H4 (cell line): Measurements from ENCODE around the gene HESX1. TPM values are rescaled to one million over a fixed set of nuclear protein-coding genes. Genes with fewer than 3 reads are reported as not detected.

Experiments
- DNase-seq: peaks from one replicate; pipeline ENCODE4 v3.0.0-alpha.2; 2015; ENCODE audit warnings: low spot score
- total RNA-seq: library from RNA; depleted of rRNA; stranded (reverse); fragments of >200 nt; shearing (Covaris generic); gene quantifications from 2 replicates; pipeline ENCODE4 v1.2.3, GENCODE V29; 2014; rRNA removed

The HESX1 gene
- total RNA-seq, result 0.37 TPM in 1 of 2 replicates, not detected in the other

GRCh38 chr3:57199895-57200297, at the start of gene HESX1:
HESX1 (minus strand) TSS chr3:57199978; CDS start chr3:57199918, 60 bp downstream.
- DNase-seq, result no peak

GRCh38 chr3:57244946-57245345, 45.2 kb upstream of the HESX1 start:
- DNase-seq, result no peak

- no peak for DNase-seq
Measured at GRCh38 chr3:57234613-57235575, 35.1 kb upstream of the HESX1 start.

- DNase-seq, result no peak
Measured at GRCh38 chr3:57233799-57234198, 34.0 kb upstream of the HESX1 start.

GRCh38 chr3:57230006-57230405, 30.2 kb upstream of the HESX1 start:
- no peak for DNase-seq

- peak; percentile 25 for DNase-seq
Measured at GRCh38 chr3:57227930-57228751, 28.4 kb upstream of the HESX1 start.

GRCh38 chr3:57227204-57227929, 27.6 kb upstream of the HESX1 start, which contains the start of gene APPL1:
APPL1 (plus strand) TSS chr3:57227729; CDS start chr3:57227884, 155 bp downstream.
- DNase-seq, result peak; percentile 62

GRCh38 chr3:57226176-57226575, 26.4 kb upstream of the HESX1 start:
- DNase-seq, result no peak

- DNase-seq, result no peak
Measured at GRCh38 chr3:57224856-57225255, 25.1 kb upstream of the HESX1 start.

- peak; percentile 9 for DNase-seq
Measured at GRCh38 chr3:57221883-57222282, 22.1 kb upstream of the HESX1 start.

- DNase-seq, result no peak
Measured at GRCh38 chr3:57206423-57206822, 6.6 kb upstream of the HESX1 start.

- no peak for DNase-seq
Measured at GRCh38 chr3:57194641-57195040, 5.1 kb downstream of the HESX1 start.

GRCh38 chr3:57192028-57192427, 7.8 kb downstream of the HESX1 start:
- no peak for DNase-seq

GRCh38 chr3:57184526-57184925, 15.3 kb downstream of the HESX1 start:
- DNase-seq, result no peak

- DNase-seq, result no peak
Measured at GRCh38 chr3:57179580-57180410, 20.0 kb downstream of the HESX1 start.

- DNase-seq, result no peak
Measured at GRCh38 chr3:57176045-57176444, 23.7 kb downstream of the HESX1 start.

GRCh38 chr3:57173687-57174086, 26.1 kb downstream of the HESX1 start:
- no peak for DNase-seq

- DNase-seq, result no peak
Measured at GRCh38 chr3:57170946-57171345, 28.8 kb downstream of the HESX1 start.

GRCh38 chr3:57169872-57170623, 29.7 kb downstream of the HESX1 start:
- DNase-seq, result peak; percentile 46

- no peak for DNase-seq
Measured at GRCh38 chr3:57169108-57169507, 30.7 kb downstream of the HESX1 start.
